ENCODE results near the gene PPP1R18. TPM values are rescaled to one million over a fixed set of nuclear protein-coding genes. Genes with fewer than 3 reads are reported as not detected.
"Not testable (repeated sequence)": the region's sequence is repeated elsewhere in the genome, so short reads cannot be mapped to it uniquely, and the experiment has no call there.

The PPP1R18 gene
- polyA plus RNA-seq, 3 donors, result 58.5 to 226 (median 78.9) TPM

GRCh38 chr6:30664994-30665767, 21.3 kb downstream of the PPP1R18 start:
- H3K79me2 ChIP-seq (ENCODE audit: insufficient read depth, low read length), result peaks cover 1% of the 10 kb centered on the region
- 90% methylated on average over 21 of the region's 34 CpGs for WGBS (ENCODE audit: insufficient coverage)
- H3K9me3 Mint-ChIP-seq, result no peaks in the 10 kb centered on the region
- no peaks in the 10 kb centered on the region for H3K9me3 ChIP-seq (replicated peaks in 1 of 2; ENCODE audit: control insufficient read depth in 1 of 2, insufficient read depth in 1 of 2, low read length in 2 of 2)
- H3K27ac Mint-ChIP-seq, result peak overlapping the region in 1 of 7 donors; percentile 8
- no peak overlapping the region for H3K27ac ChIP-seq (ENCODE audit: low read depth in 1 of 2, low read length in 2 of 2)
- peaks cover 79 to 95% of the 10 kb centered on the region in 2 donors for H3K36me3 Mint-ChIP-seq
- no peak for DNase-seq
- peaks cover 3% of the 10 kb centered on the region for H3K4me1 Mint-ChIP-seq
- H3K4me3 ChIP-seq (replicated peaks in 1 of 3; ENCODE audit: low read depth in 2 of 3, low read length in 3 of 3), result no peak overlapping the region
- H3K27me3 Mint-ChIP-seq (ENCODE audit: low read depth in 3 of 3), result peaks cover 0 to 2% (median 0%) of the 10 kb centered on the region in 3 donors
- no peak overlapping the region for H3K4me3 Mint-ChIP-seq
- H3K4me2 ChIP-seq (replicated peaks; ENCODE audit: extremely low read depth, low read length, poor library complexity, severe bottlenecking), result no peak overlapping the region
- TF ChIP-seq CTCF (IDR thresholded peaks at IDR 0.05), result no peak
- no peaks in the 10 kb centered on the region for H3K4me1 ChIP-seq (ENCODE audit: control insufficient read depth in 1 of 2, insufficient read depth in 2 of 2, low read length in 2 of 2)
- peaks cover 2% of the 10 kb centered on the region for H4K20me1 ChIP-seq (ENCODE audit: insufficient read depth, low read length)
- H3K36me3 ChIP-seq (replicated peaks in 1 of 2; ENCODE audit: control insufficient read depth in 1 of 2, insufficient read depth in 2 of 2, low read length in 2 of 2), result peaks cover 71 to 90% of the 10 kb centered on the region in 2 donors
- H3K27me3 ChIP-seq (ENCODE audit: control insufficient read depth in 2 of 2, insufficient read depth in 2 of 2, low read length in 2 of 2), result no peaks in the 10 kb centered on the region
- intact Hi-C loops (cut with micrococcal nuclease), result no loop called here
- H2AFZ ChIP-seq (ENCODE audit: insufficient read depth, low read depth, low read length, poor library complexity, severe bottlenecking), result no peak overlapping the region
- H3K9ac ChIP-seq (ENCODE audit: insufficient read depth, low read length, poor library complexity, severe bottlenecking), result no peak overlapping the region

GRCh38 chr6:30657922-30658321, 28.5 kb downstream of the PPP1R18 start:
- H3K4me3 Mint-ChIP-seq; intact Hi-C loops (cut with micrococcal nuclease); H3K9ac ChIP-seq (ENCODE audit: insufficient read depth, low read length, poor library complexity, severe bottlenecking); H3K4me2 ChIP-seq (replicated peaks; ENCODE audit: extremely low read depth, low read length, poor library complexity, severe bottlenecking); H3K9me3 Mint-ChIP-seq; H3K9me3 ChIP-seq (replicated peaks in 1 of 2; ENCODE audit: control insufficient read depth in 1 of 2, insufficient read depth in 1 of 2, low read length in 2 of 2); H3K4me3 ChIP-seq (replicated peaks in 1 of 3; ENCODE audit: low read depth in 2 of 3, low read length in 3 of 3); H3K27me3 ChIP-seq (ENCODE audit: control insufficient read depth in 2 of 2, insufficient read depth in 2 of 2, low read length in 2 of 2); H2AFZ ChIP-seq (ENCODE audit: insufficient read depth, low read depth, low read length, poor library complexity, severe bottlenecking); H3K79me2 ChIP-seq (ENCODE audit: insufficient read depth, low read length); H3K27me3 Mint-ChIP-seq (ENCODE audit: low read depth in 3 of 3); DNase-seq: not testable (repeated sequence)
- Mint-ChIP-seq H3K4me1 (peaks cover 15% of the 10 kb centered on the region), H3K36me3 (peaks cover 80 to 97% of the 10 kb centered on the region in 2 donors), H3K27ac (peak overlapping the region in 1 of 7 donors; percentile 43)
- WGBS (ENCODE audit: insufficient coverage), result 100% methylated on average over 4 of the region's 5 CpGs
- H3K4me1 ChIP-seq (ENCODE audit: control insufficient read depth in 1 of 2, insufficient read depth in 2 of 2, low read length in 2 of 2), result peaks cover 13 to 16% of the 10 kb centered on the region in 2 donors
- H4K20me1 ChIP-seq (ENCODE audit: insufficient read depth, low read length), result peaks cover 13% of the 10 kb centered on the region
- peaks cover 87 to 96% of the 10 kb centered on the region in 2 donors for H3K36me3 ChIP-seq (replicated peaks in 1 of 2; ENCODE audit: control insufficient read depth in 1 of 2, insufficient read depth in 2 of 2, low read length in 2 of 2)
- peak overlapping the region in 1 of 2 donors; percentile 58 for H3K27ac ChIP-seq (ENCODE audit: low read depth in 1 of 2, low read length in 2 of 2)
